Activated T-helper 1 cell treated with anti-CD3 and anti-CD28 coated beads, Interleukin-12 subunit alpha, Interleukin-12 subunit beta, Interleukin-2, Interleukin-4 antibody, amounts not matched to agents 30 ng/mL and 10 ng/mL and 1 ng/mL, durations not matched to agents 14 hours and 24 hours and 36 hours (primary cell): Measurements from ENCODE around the gene OTUD4. TPM values are rescaled to one million over a fixed set of nuclear protein-coding genes. Genes with fewer than 3 reads are reported as not detected.
A peak's percentile ranks its signal among the peaks of the same experiment; 100 is the strongest.
"Not testable (repeated sequence)": the region's sequence is repeated elsewhere in the genome, so short reads cannot be mapped to it uniquely, and the experiment has no call there.

ENCODE experiments used
- DNase-seq: peaks from one replicate; pipeline ENCODE4 v3.0.0; 2021; ENCODE audit warnings: low spot score
- H3K27ac Mint-ChIP-seq: one replicate; pipeline ENCODE4 v1.8.0; 2021; ENCODE audit warnings: mild to moderate bottlenecking, mixed read lengths
- H3K27me3 Mint-ChIP-seq: one replicate; pipeline ENCODE4 v1.8.0; 2022; ENCODE audit warnings: mild to moderate bottlenecking, moderate library complexity, mixed read lengths; ENCODE audit not compliant: insufficient read depth
- H3K36me3 Mint-ChIP-seq: one replicate; pipeline ENCODE4 v1.8.0; 2021; ENCODE audit warnings: low read depth, mixed read lengths
- H3K4me1 Mint-ChIP-seq: one replicate; pipeline ENCODE4 v1.8.0; 2021; ENCODE audit warnings: low read depth, mixed read lengths
- H3K4me3 Mint-ChIP-seq: one replicate; pipeline ENCODE4 v1.8.0; 2021; ENCODE audit warnings: mild to moderate bottlenecking, moderate library complexity, mixed read lengths
- H3K9me3 Mint-ChIP-seq: one replicate; pipeline ENCODE4 v1.8.0; 2021; ENCODE audit warnings: mixed read lengths
- intact Hi-C: fragments of 100-400 bp; cut with micrococcal nuclease; formaldehyde crosslinking; loops from one replicate; pipeline ENCODE4 v1.15.1; 2024
- total RNA-seq: library from RNA; stranded (reverse); gene quantifications from 2 replicates; pipeline ENCODE4 v1.2.3, GENCODE V29; 2022

Gene OTUD4
- 76.9 and 80.9 TPM in 2 replicates for total RNA-seq

GRCh38 chr4:145180298-145181090 lies at the start of gene OTUD4:
TSS of gene OTUD4 (minus strand) at chr4:145180589. CDS start at chr4:145179973, 616 bp downstream.
- Mint-ChIP-seq H3K4me3 (peak within 1 kb of the TSS; percentile 99), H3K27me3 (peaks cover 2% of the 10 kb centered on the region), H3K36me3 (peaks cover 8% of the 10 kb centered on the region), H3K9me3 (no peaks in the 10 kb centered on the region), H3K4me1 (peaks cover 29% of the 10 kb centered on the region), H3K27ac (peak within 1 kb of the TSS; percentile 99)
- intact Hi-C loops = loop anchor here (1.0 to 5.0 kb wide), 14 partner anchors 82 to 1667 kb away; partner anchors contain the start of genes ABCE1, ANAPC10, LSM6 and MMAA
- peak; percentile 95 for DNase-seq

DNA sequence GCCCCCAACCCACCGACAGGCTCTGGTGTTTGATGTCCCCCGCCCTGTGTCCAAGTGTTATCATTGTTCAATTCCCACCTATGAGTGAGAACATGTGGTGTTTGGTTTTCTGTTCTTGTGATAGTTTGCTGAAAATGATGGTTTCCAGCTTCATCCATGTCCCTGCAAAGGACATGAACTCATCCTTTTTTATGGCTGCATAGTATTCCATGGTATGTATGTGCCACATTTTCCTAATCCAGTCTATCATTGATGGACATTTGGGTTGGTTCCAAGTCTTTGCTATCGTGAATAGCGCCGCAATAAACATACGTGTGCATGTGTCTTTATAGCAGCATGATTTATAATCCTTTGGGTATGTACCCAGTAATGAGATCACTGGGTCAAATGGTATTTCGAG lies 42.8 kb upstream of the OTUD4 start:
- H3K4me3 Mint-ChIP-seq, H3K4me1 Mint-ChIP-seq, H3K36me3 Mint-ChIP-seq, DNase-seq, H3K9me3 Mint-ChIP-seq, intact Hi-C loops, H3K27me3 Mint-ChIP-seq, H3K27ac Mint-ChIP-seq: not testable (repeated sequence)

GRCh38 chr4:145221529-145221928 lies 41.1 kb upstream of the OTUD4 start:
- H3K27me3 Mint-ChIP-seq = peaks cover 11% of the 10 kb centered on the region
- intact Hi-C loops, H3K9me3 Mint-ChIP-seq, H3K4me1 Mint-ChIP-seq, H3K27ac Mint-ChIP-seq, DNase-seq, H3K4me3 Mint-ChIP-seq, H3K36me3 Mint-ChIP-seq: not testable (repeated sequence)

GRCh38 chr4:145219090-145219489 lies 38.7 kb upstream of the OTUD4 start:
- H3K9me3 Mint-ChIP-seq = no peaks in the 10 kb centered on the region
- H3K4me1 Mint-ChIP-seq = no peaks in the 10 kb centered on the region
- H3K4me3 Mint-ChIP-seq = no peak overlapping the region
- H3K27ac Mint-ChIP-seq = no peak overlapping the region
- intact Hi-C loops = loop anchor here (5.0 kb wide), 1 partner anchor 338 kb away; no protein-coding TSS in a partner anchor
- H3K27me3 Mint-ChIP-seq = peaks cover 13% of the 10 kb centered on the region
- no peaks in the 10 kb centered on the region for H3K36me3 Mint-ChIP-seq
- DNase-seq = no peak

DNA sequence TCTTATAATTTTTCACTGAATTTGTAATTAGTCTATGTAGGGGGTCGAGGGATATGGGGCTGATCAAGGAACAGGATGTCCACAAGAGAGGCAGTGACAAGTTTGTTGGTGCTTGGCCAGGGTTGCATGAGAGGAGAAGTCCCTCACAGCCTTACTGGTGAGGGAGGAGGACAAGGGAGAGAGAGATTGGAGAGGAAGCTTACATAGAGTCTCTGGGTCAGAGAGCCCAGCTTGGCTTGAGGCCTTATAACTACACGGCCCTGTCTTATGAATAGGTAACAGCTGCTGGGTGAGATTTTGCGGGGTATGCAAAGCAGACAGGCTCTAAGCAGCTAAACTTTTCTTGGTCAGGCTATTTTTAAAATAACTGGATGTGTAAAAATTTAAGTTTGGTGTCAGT lies 37.9 kb upstream of the OTUD4 start:
- no peak overlapping the region for H3K4me3 Mint-ChIP-seq
- no peaks in the 10 kb centered on the region for H3K4me1 Mint-ChIP-seq
- intact Hi-C loops = loop anchor here (5.0 kb wide), 1 partner anchor 339 kb away; no protein-coding TSS in a partner anchor
- no peak for DNase-seq
- H3K9me3 Mint-ChIP-seq = no peaks in the 10 kb centered on the region
- H3K36me3 Mint-ChIP-seq = no peaks in the 10 kb centered on the region
- H3K27me3 Mint-ChIP-seq = peaks cover 13% of the 10 kb centered on the region
- H3K27ac Mint-ChIP-seq = no peak overlapping the region

GRCh38 chr4:145217349-145217748 lies 37.0 kb upstream of the OTUD4 start:
- H3K27me3 Mint-ChIP-seq = peaks cover 13% of the 10 kb centered on the region
- intact Hi-C loops = loop anchor here (5.0 kb wide), 1 partner anchor 340 kb away; no protein-coding TSS in a partner anchor
- DNase-seq = no peak
- no peaks in the 10 kb centered on the region for H3K36me3 Mint-ChIP-seq
- H3K9me3 Mint-ChIP-seq = no peaks in the 10 kb centered on the region
- H3K4me1 Mint-ChIP-seq = no peaks in the 10 kb centered on the region
- no peak overlapping the region for H3K27ac Mint-ChIP-seq
- no peak overlapping the region for H3K4me3 Mint-ChIP-seq

DNA sequence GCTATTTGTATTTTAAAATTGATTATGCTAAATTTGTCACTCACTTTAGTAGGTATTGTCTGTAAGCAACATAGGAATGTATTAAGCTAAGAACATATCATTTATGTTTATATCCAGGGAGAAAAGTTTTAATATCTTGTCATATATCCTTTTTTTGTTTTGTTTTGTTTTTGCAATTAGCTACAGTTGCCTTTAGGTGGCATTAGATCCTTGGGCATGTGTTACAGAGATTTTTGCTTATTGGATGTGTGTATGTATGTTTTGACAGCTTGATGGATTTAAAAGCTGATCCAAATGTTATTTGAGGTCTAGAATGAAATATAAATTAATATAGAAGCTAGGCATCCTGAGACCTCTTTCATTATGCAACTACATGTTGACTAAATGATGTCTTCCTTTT lies 36.1 kb upstream of the OTUD4 start:
- Mint-ChIP-seq H3K27me3 (peaks cover 13% of the 10 kb centered on the region), H3K4me3 (no peak overlapping the region), H3K36me3 (no peaks in the 10 kb centered on the region), H3K9me3 (no peaks in the 10 kb centered on the region), H3K27ac (no peak overlapping the region), H3K4me1 (no peaks in the 10 kb centered on the region)
- DNase-seq = no peak
- intact Hi-C loops = loop anchor here (1.0 to 5.0 kb wide), 2 partner anchors 341 to 393 kb away; no protein-coding TSS in a partner anchor

DNA sequence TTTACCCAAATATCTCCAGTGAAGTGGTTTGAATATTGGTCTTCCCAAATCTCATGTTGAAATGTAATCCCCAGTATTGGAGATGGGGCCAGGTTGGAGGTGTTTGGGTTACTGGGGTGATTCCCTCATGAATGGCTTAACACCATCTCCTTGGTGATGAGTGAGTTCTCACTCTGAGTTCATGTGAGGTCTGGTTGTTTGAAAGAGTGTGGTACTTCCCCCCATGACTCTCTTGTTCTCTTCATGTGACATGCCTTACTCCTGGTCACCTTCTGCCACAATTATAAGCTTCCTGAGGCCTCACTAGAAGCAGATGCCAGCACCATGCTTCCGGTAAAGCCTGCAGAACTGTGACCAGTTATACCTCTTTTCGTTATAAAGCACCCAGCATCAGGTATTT lies 32.9 kb upstream of the OTUD4 start:
- Mint-ChIP-seq H3K4me1 (no peaks in the 10 kb centered on the region), H3K4me3 (no peak overlapping the region), H3K36me3 (no peaks in the 10 kb centered on the region), H3K27ac (no peak overlapping the region), H3K9me3 (no peaks in the 10 kb centered on the region), H3K27me3 (peaks cover 6% of the 10 kb centered on the region)
- intact Hi-C loops = no loop called here
- DNase-seq = no peak

DNA sequence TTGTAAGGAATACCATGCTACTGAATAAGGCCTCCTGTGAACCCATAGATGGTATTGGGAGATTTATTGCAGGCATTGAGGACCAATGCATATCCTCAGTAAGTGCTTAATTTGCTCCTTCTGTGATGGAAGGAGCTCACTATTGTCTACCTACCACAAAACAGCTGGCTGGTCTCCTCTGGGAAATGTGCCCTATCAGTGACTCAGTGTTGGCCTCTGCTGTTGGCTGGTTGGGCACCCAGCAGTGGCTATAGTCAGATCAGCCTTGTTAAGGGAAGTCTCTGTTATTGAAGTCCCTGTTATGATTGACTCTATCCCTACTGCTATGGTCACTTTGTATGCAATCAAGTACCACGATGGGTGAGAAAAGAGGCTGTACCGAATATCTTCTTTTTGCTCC lies 27.5 kb upstream of the OTUD4 start:
- Mint-ChIP-seq H3K9me3 (no peaks in the 10 kb centered on the region), H3K27me3 (peaks cover 4% of the 10 kb centered on the region), H3K4me3 (no peak overlapping the region), H3K36me3 (no peaks in the 10 kb centered on the region), H3K27ac (no peak overlapping the region), H3K4me1 (no peaks in the 10 kb centered on the region)
- intact Hi-C loops = no loop called here
- no peak for DNase-seq

DNA sequence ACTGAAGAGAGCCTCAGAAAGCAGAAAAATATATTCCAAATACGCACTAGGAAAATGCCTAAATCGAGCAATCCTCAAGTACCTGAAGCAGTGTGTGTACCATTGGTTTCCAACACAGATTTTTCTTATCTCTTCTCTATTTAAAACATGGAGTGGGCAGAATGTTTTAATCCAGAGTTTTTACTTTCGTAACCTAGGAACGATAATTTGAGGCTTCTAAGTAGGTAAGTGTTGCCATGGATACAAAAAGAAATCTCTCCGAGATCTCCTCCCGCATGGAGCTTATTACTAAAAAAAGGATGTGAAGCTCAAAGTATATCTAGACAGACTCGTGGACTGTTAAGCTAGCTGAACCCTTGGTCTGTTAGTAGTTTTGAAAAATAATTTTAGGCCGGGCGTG lies 23.0 kb upstream of the OTUD4 start:
- intact Hi-C loops = no loop called here
- Mint-ChIP-seq H3K9me3 (no peaks in the 10 kb centered on the region), H3K27ac (no peak overlapping the region), H3K4me3 (no peak overlapping the region), H3K27me3 (peaks cover 4% of the 10 kb centered on the region), H3K36me3 (no peaks in the 10 kb centered on the region), H3K4me1 (no peaks in the 10 kb centered on the region)
- no peak for DNase-seq

DNA sequence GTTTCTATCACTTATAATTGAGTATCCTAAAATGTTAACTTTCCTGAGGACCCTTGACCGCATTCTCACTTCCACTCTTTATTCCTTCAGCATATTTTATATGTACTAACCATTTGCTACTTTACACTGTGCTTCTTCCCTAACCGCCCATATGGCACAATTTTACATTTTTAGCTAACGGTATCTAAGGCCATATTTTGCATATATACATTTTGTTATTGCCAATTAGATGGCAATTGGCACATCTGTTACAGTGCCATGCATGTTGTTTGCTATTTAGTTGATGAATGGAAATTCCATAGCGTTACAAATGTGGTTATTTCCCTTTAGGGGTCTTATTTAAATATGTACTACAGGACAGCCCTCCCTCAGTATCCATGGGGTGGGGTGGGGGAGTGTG lies 20.0 kb upstream of the OTUD4 start:
- Mint-ChIP-seq H3K27ac (no peak overlapping the region), H3K27me3 (peaks cover 8% of the 10 kb centered on the region), H3K4me1 (no peaks in the 10 kb centered on the region), H3K9me3 (no peaks in the 10 kb centered on the region), H3K36me3 (no peaks in the 10 kb centered on the region), H3K4me3 (no peak overlapping the region)
- DNase-seq = no peak
- intact Hi-C loops = no loop called here

DNA sequence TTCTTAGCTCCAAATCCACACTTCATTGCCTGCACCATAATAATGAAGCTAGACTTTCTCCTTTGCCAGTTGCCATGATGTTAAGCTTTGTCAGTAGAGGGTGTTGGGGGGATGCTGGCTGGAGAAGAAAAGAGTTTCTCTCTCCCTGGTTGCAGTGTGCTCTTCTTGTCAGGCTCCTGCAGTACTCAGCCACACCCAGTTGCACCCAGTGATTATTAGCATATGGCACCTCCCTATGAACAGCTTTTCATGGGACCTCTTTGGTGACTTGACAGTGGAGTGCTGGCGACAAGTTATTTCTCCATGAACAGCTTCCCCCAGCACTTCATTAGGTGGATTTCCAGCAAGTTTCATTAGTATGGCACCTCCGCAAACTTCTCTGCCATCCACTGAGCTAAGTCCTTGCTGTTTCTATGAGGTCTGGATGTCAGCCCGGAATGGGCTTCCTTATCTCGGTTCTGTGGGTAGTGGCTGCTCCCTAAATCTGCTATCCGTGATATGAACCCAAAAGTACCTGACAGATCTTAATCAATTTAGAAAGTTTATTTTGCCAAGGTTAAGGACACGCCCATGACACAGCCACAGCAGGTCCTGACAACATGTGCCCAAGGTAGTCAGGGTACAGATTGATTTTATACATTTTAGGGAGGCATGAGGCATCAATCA lies 18.8 kb upstream of the OTUD4 start:
- Mint-ChIP-seq H3K36me3 (no peaks in the 10 kb centered on the region), H3K9me3 (no peaks in the 10 kb centered on the region), H3K4me1 (no peaks in the 10 kb centered on the region), H3K27me3 (peaks cover 8% of the 10 kb centered on the region), H3K27ac (no peak overlapping the region), H3K4me3 (no peak overlapping the region)
- no peak for DNase-seq
- intact Hi-C loops = no loop called here

DNA sequence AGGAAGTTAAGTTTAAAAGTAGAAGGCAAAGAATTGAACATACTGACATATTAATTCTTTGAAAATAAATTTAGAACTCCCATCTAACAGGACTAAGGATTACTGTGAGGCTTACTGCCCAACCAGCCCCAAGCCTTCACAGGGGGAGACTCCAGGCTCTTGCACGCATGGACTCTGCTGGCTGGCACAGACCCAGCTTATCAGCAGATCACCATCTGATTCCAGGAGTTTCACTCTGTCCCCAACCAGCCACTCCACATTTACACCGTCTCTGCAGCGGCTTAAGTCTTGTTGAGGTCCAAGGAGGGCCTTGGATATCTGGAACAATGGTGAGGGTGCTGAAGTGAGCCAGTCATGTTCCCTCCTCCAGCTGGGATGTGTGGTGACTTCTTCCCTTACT lies 16.4 kb upstream of the OTUD4 start:
- Mint-ChIP-seq H3K27ac (no peak overlapping the region), H3K4me3 (no peak overlapping the region), H3K9me3 (no peaks in the 10 kb centered on the region), H3K27me3 (peaks cover 11% of the 10 kb centered on the region), H3K4me1 (no peaks in the 10 kb centered on the region), H3K36me3 (no peaks in the 10 kb centered on the region)
- intact Hi-C loops = no loop called here
- no peak for DNase-seq
